ENCODE data around the gene KIF26B. TPM values are rescaled to one million over a fixed set of nuclear protein-coding genes. Genes with fewer than 3 reads are reported as not detected.

Gene KIF26B
- total and polyA plus RNA-seq, 10 of the 15 experiments (the other 5 are each of a cell fraction or from before 2014, with no cell fraction given) = 0.35 to 11.6 (median 2.2) TPM

DNA sequence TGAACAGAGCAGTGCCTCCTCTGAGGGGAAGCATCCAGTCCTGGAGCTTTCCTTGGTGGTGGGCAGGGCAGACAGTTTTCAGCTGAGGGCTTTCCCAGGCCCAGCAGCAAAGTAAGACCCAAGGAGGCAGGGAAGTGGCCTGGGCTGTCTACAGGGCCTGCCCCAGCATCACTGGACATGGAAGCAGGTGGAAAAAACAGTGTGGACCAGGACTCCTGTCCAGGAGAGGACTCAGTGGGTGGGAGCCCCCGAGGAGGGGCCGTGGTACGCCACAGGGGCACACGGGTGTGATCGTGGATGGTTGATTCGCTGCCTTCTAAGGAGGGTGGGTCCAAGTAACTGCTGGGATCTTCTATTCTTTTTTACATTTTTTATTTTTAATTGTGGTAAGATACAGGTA lies 387.6 kb downstream of the KIF26B start:
- Histone ChIP-seq H3K27me3 (replicated peaks in 1 of 2; ENCODE audit: control insufficient read depth in 2 of 2, insufficient read depth in 2 of 2, low read length in 1 of 2) (no peaks in the 10 kb centered on the region), H3K9me3 (replicated peaks; ENCODE audit: control insufficient read depth, insufficient read depth, low read length) (no peaks in the 10 kb centered on the region), H3K4me1 (ENCODE audit: control insufficient read depth, insufficient read depth, low read length) (no peaks in the 10 kb centered on the region), H3K9ac (ENCODE audit: control insufficient read depth, insufficient read depth, low read length) (no peak overlapping the region), H3K4me2 (ENCODE audit: control insufficient read depth, insufficient read depth) (no peak overlapping the region), H4K20me1 (ENCODE audit: control insufficient read depth, insufficient read depth) (no peaks in the 10 kb centered on the region), H3K4me3 (no peak overlapping the region), H2AFZ (ENCODE audit: control insufficient read depth, low read depth, low read length) (no peak overlapping the region), H3K27ac (ENCODE audit: control insufficient read depth, insufficient read depth) (no peak overlapping the region), H3K36me3 (ENCODE audit: control insufficient read depth in 2 of 2, insufficient read depth in 2 of 2, low read length in 1 of 2) (no peaks in the 10 kb centered on the region), H3K79me2 (ENCODE audit: control insufficient read depth, insufficient read depth, low read length) (no peaks in the 10 kb centered on the region)
- WGBS (ENCODE audit: insufficient coverage, insufficient replicate concordance, low lambda C conversion rate, missing lambda C conversion rate) = 43% methylated on average over 6 of the region's 6 CpGs
- in situ Hi-C loops (cut with MboI) (no loop called here), intact Hi-C loops (cut with micrococcal nuclease; ENCODE audit: unreplicated experiment) (no loop called here)
- ChIA-PET RAD21 (ENCODE audit: unreplicated experiment) (no interaction called here), CTCF (no interaction called here), POLR2A (no interaction called here), SMC1A (ENCODE audit: uncharacterized antibody, unreplicated experiment) (no interaction called here)
- BruUV-seq (replicated peaks) = no TSS peak
- no peak for FAIRE-seq
- DNase-seq (ENCODE audit: low read depth, low spot score) = no peak
- TF ChIP-seq SMAD5 (IDR thresholded peaks at IDR 0.05; ENCODE audit: low read depth) (no peak), ZNF384 (IDR thresholded peaks at IDR 0.05; ENCODE audit: borderline replicate concordance, low read depth, low read length) (no peak), SUPT20H (IDR thresholded peaks at IDR 0.05; ENCODE audit: borderline replicate concordance, control insufficient read depth, low read depth, low read length) (no peak), STAT3 (IDR thresholded peaks at IDR 0.05; ENCODE audit: low read depth, low read length) (no peak), CBX3 (IDR thresholded peaks at IDR 0.05; ENCODE audit: borderline replicate concordance, low read depth) (no peak), ZNF274 (IDR thresholded peaks at IDR 0.05; ENCODE audit: insufficient read depth, insufficient read length) (no peak), JUND (IDR thresholded peaks at IDR 0.05; ENCODE audit: low read depth, low read length) (no peak), SUZ12 (IDR thresholded peaks at IDR 0.05; ENCODE audit: unreplicated experiment) (no peak), DPF2 (IDR thresholded peaks at IDR 0.05) (no peak), CHD2 (IDR thresholded peaks at IDR 0.05; ENCODE audit: borderline replicate concordance, low read depth, low read length) (no peak), LARP7 (IDR thresholded peaks at IDR 0.05) (no peak), SIX5 (IDR thresholded peaks at IDR 0.05; ENCODE audit: low read depth, low read length, severe bottlenecking) (no peak), HDAC2 (IDR thresholded peaks at IDR 0.05) (no peak)
- TF ChIP-seq, protein P1, sequence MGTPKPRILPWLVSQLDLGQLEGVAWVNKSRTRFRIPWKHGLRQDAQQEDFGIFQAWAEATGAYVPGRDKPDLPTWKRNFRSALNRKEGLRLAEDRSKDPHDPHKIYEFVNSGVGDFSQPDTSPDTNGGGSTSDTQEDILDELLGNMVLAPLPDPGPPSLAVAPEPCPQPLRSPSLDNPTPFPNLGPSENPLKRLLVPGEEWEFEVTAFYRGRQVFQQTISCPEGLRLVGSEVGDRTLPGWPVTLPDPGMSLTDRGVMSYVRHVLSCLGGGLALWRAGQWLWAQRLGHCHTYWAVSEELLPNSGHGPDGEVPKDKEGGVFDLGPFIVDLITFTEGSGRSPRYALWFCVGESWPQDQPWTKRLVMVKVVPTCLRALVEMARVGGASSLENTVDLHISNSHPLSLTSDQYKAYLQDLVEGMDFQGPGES (IDR thresholded peaks at IDR 0.05) = no peak
- no peak for ATAC-seq
